PC-9 (cell line): ENCODE data around the gene RIMS4. TPM values are rescaled to one million over a fixed set of nuclear protein-coding genes. Genes with fewer than 3 reads are reported as not detected.
A peak's percentile ranks its signal among the peaks of the same experiment; 100 is the strongest.

Experiments used
- BruUV-seq: library from RNA; stranded (reverse); fragments of 400-500 nt; replicated peaks from 2 replicates; lab custom pipeline; 2021; lab: Mats Ljungman, UMichigan
- CTCF ChIA-PET: fragments of 300-600 bp; sonication (Branson Sonifier 250); formaldehyde crosslinking; loops from one replicate; lab custom pipeline; 2022; ENCODE audit warnings: antibody characterized with exemption; lab: Charles Lee
- POLR2A ChIA-PET: fragments of 300-600 bp; sonication (Branson Sonifier 250); formaldehyde crosslinking; loops from one replicate; lab custom pipeline; 2022; ENCODE audit warnings: antibody characterized with exemption; ENCODE audit not compliant: unreplicated experiment; lab: Charles Lee
- DNase-seq, 2 experiments: peaks; one replicate each; pipeline versions ENCODE4 v3.0.0 to v3.0.0-alpha.2; 2015 to 2022; ENCODE audit warnings: mixed read lengths in 1 of 2
- H2AFZ ChIP-seq: fragments of 200-600 bp; sonication (generic); 2 replicates; pipeline ENCODE4 v1.8.1; 2017; ENCODE audit warnings: antibody characterized with exemption
- H3F3A ChIP-seq: fragments of 200-600 bp; sonication (generic); 2 replicates; pipeline ENCODE4 v1.8.1; 2017; ENCODE audit warnings: antibody characterized with exemption, mild to moderate bottlenecking, low read depth; ENCODE audit not compliant: insufficient read depth
- H3K27ac ChIP-seq: fragments of 200-600 bp; sonication (generic); 2 replicates; pipeline ENCODE4 v1.6.1; 2016; ENCODE audit warnings: mixed run types
- H3K27me3 ChIP-seq: fragments of 200-600 bp; sonication (generic); 2 replicates; pipeline ENCODE4 v1.6.1; 2016; ENCODE audit warnings: low read depth, mixed run types; ENCODE audit not compliant: insufficient read depth
- H3K36me3 ChIP-seq: fragments of 200-600 bp; sonication (generic); 2 replicates; pipeline ENCODE4 v1.6.1; 2016; ENCODE audit warnings: low read depth, mixed run types
- H3K4me1 ChIP-seq: fragments of 200-600 bp; sonication (generic); replicated peaks from 2 replicates; pipeline ENCODE4 v1.6.1; 2016; ENCODE audit warnings: mixed run types; ENCODE audit not compliant: insufficient read depth
- H3K4me2 ChIP-seq: fragments of 200-600 bp; sonication (generic); 2 replicates; pipeline ENCODE4 v1.6.1; 2017; ENCODE audit warnings: mixed run types
- H3K4me3 ChIP-seq: fragments of 200-600 bp; sonication (generic); 2 replicates; pipeline ENCODE4 v1.6.1; 2016; ENCODE audit warnings: mixed run types
- H3K79me2 ChIP-seq: fragments of 200-600 bp; sonication (generic); 2 replicates; pipeline ENCODE4 v1.6.1; 2017; ENCODE audit warnings: low read depth, mixed run types
- H3K9me2 ChIP-seq: fragments of 200-600 bp; sonication (generic); 2 replicates; pipeline ENCODE4 v1.8.1; 2017; ENCODE audit warnings: mild to moderate bottlenecking; ENCODE audit not compliant: insufficient read depth
- H3K9me3 ChIP-seq: fragments of 200-600 bp; sonication (generic); 2 replicates; pipeline ENCODE4 v1.8.1; 2016; ENCODE audit warnings: low read depth; ENCODE audit not compliant: insufficient read depth
- H4K20me1 ChIP-seq: fragments of 200-600 bp; sonication (generic); 2 replicates; pipeline ENCODE4 v1.8.1; 2017; ENCODE audit not compliant: insufficient read depth
- CTCF ChIP-seq: fragments of 200-600 bp; sonication (generic); conservative IDR thresholded peaks from 2 replicates; pipeline ENCODE4 v1.6.1; 2017; ENCODE audit warnings: mixed run types, antibody characterized with exemption, mild to moderate bottlenecking, moderate library complexity
- EZH2 ChIP-seq: fragments of 200-600 bp; sonication (generic); IDR thresholded peaks from 2 replicates; pipeline ENCODE4 v1.8.0; 2017; ENCODE audit warnings: antibody characterized with exemption, low read depth
- intact Hi-C: fragments of 100-400 bp; cut with micrococcal nuclease; formaldehyde crosslinking; loops from one replicate; pipeline ENCODE4 v1.10.0; 2022; ENCODE audit not compliant: unreplicated experiment
- total RNA-seq: library from RNA; stranded (reverse); gene quantifications from 2 replicates; pipeline ENCODE4 v1.2.3, GENCODE V29; 2021

RIMS4 gene
- total RNA-seq, 1 experiment from 2014 or later: 0.13 TPM

- H3K4me2 ChIP-seq: no peak overlapping the region
- H3K27me3 ChIP-seq: peaks cover 43% of the 10 kb centered on the region
- H3K27ac ChIP-seq: no peak overlapping the region
- TF ChIP-seq CTCF (no peak), EZH2 (no peak)
- no peak for DNase-seq
- H4K20me1 ChIP-seq: peaks cover 5% of the 10 kb centered on the region
- no peaks in the 10 kb centered on the region for H3K9me3 ChIP-seq
- H3K36me3 ChIP-seq: no peaks in the 10 kb centered on the region
- ChIA-PET CTCF (interaction anchor here (0.6 kb wide), 1 partner anchor 58 kb away, joined by 3 read pairs; no protein-coding TSS in a partner anchor), POLR2A (no interaction called here)
- H3K4me1 ChIP-seq: peaks cover 19% of the 10 kb centered on the region
- H2AFZ ChIP-seq: no peak overlapping the region
- BruUV-seq: no TSS peak
- intact Hi-C loops: no loop called here
- no peak overlapping the region for H3K4me3 ChIP-seq
- no peaks in the 10 kb centered on the region for H3K9me2 ChIP-seq
- H3F3A ChIP-seq: peaks cover 22% of the 10 kb centered on the region
- no peaks in the 10 kb centered on the region for H3K79me2 ChIP-seq
These were observed 60.1 kb downstream of the RIMS4 start for GRCh38 chr20:44750081-44750805.

GRCh38 chr20:44748005-44748370 is 62.4 kb downstream of the RIMS4 start:
- peaks cover 22% of the 10 kb centered on the region for H3K4me1 ChIP-seq
- intact Hi-C loops: loop anchor here (5.0 kb wide), 2 partner anchors 136 to 361 kb away; no protein-coding TSS in a partner anchor
- peaks cover 42% of the 10 kb centered on the region for H3K27me3 ChIP-seq
- H3F3A ChIP-seq: peaks cover 22% of the 10 kb centered on the region
- ChIA-PET CTCF (interaction anchor here (0.6 to 1.5 kb wide), 6 partner anchors 19 to 276 kb away, joined by 3 to 11 read pairs (median 4); partner anchors contain the start of genes CCN5 and TOMM34), POLR2A (no interaction called here)
- TF ChIP-seq CTCF (no peak), EZH2 (no peak)
- BruUV-seq: no TSS peak
- no peaks in the 10 kb centered on the region for H3K9me2 ChIP-seq
- H3K4me2 ChIP-seq: peak overlapping the region; percentile 69
- H3K79me2 ChIP-seq: no peaks in the 10 kb centered on the region
- H4K20me1 ChIP-seq: peaks cover 5% of the 10 kb centered on the region
- no peak overlapping the region for H3K27ac ChIP-seq
- H3K36me3 ChIP-seq: no peaks in the 10 kb centered on the region
- no peak for DNase-seq
- no peaks in the 10 kb centered on the region for H3K9me3 ChIP-seq
- H3K4me3 ChIP-seq: no peak overlapping the region
- H2AFZ ChIP-seq: no peak overlapping the region

- BruUV-seq: no TSS peak
- peaks cover 22% of the 10 kb centered on the region for H3K4me1 ChIP-seq
- POLR2A ChIA-PET: interaction anchor here (0.6 kb wide), 1 partner anchor 722 kb away, joined by 5 read pairs; the partner anchor contains the start of gene WFDC2
- peaks cover 42% of the 10 kb centered on the region for H3K27me3 ChIP-seq
- peak overlapping the region; percentile 89 for H3K27ac ChIP-seq
- no peaks in the 10 kb centered on the region for H3K79me2 ChIP-seq
- CTCF ChIA-PET: interaction anchor here (0.6 to 1.5 kb wide), 6 partner anchors 19 to 213 kb away, joined by 3 to 11 read pairs (median 4); partner anchors contain the start of genes CCN5, TOMM34 and YWHAB
- H3K9me3 ChIP-seq: no peaks in the 10 kb centered on the region
- H3K4me2 ChIP-seq: peak overlapping the region; percentile 69
- H3K9me2 ChIP-seq: no peaks in the 10 kb centered on the region
- H3F3A ChIP-seq: peaks cover 22% of the 10 kb centered on the region
- no peaks in the 10 kb centered on the region for H3K36me3 ChIP-seq
- peaks cover 5% of the 10 kb centered on the region for H4K20me1 ChIP-seq
- TF ChIP-seq CTCF (peak; percentile 95), EZH2 (no peak)
- intact Hi-C loops: loop anchor here (1.0 to 5.0 kb wide), 7 partner anchors 54 to 360 kb away; partner anchors contain the start of gene YWHAB
- H2AFZ ChIP-seq: peak overlapping the region; percentile 74
- DNase-seq: peak; percentile 93 to 94
- H3K4me3 ChIP-seq: peak overlapping the region; percentile 11; the same call in 1 of the 2 replicates
These were observed 63.0 kb downstream of the RIMS4 start for GRCh38 chr20:44747166-44748004.
